Measurements from ENCODE around the gene FBXW8.

GRCh38 chr12:116933512-116934246, 22.9 kb downstream of the FBXW8 start:
- TF ChIP-seq, protein P1, sequence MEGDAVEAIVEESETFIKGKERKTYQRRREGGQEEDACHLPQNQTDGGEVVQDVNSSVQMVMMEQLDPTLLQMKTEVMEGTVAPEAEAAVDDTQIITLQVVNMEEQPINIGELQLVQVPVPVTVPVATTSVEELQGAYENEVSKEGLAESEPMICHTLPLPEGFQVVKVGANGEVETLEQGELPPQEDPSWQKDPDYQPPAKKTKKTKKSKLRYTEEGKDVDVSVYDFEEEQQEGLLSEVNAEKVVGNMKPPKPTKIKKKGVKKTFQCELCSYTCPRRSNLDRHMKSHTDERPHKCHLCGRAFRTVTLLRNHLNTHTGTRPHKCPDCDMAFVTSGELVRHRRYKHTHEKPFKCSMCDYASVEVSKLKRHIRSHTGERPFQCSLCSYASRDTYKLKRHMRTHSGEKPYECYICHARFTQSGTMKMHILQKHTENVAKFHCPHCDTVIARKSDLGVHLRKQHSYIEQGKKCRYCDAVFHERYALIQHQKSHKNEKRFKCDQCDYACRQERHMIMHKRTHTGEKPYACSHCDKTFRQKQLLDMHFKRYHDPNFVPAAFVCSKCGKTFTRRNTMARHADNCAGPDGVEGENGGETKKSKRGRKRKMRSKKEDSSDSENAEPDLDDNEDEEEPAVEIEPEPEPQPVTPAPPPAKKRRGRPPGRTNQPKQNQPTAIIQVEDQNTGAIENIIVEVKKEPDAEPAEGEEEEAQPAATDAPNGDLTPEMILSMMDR (IDR thresholded peaks at IDR 0.05), result no peak
- TF ChIP-seq EZH2 (IDR thresholded peaks at IDR 0.05; ENCODE audit: borderline replicate concordance, insufficient read depth, low read depth, low read length, poor library complexity, severe bottlenecking), result no peak
